ENCODE measurements around the gene ENOX2. TPM values are rescaled to one million over a fixed set of nuclear protein-coding genes. Genes with fewer than 3 reads are reported as not detected.

Gene ENOX2
- total and polyA plus RNA-seq, 2 donors, result 7.4 to 7.8 TPM

DNA sequence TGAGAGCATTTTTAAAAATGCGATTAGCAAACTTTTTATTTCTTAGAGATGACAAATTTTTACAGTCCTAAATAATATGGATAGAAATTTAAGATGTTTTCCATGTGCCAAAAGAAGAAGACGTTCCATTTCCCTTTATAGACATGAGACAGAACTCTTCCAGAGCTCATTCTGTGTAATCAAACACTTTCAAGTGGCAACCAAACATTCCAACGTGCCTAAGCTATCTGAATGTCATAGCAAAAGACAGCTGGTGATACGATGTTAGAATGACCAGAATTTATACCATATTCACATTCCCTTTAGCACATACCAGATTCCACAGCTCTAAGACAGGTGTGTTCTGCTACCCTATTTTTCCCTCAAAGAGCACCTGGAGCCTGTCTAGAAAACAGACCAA lies 133.2 kb downstream of the ENOX2 start:
- Histone ChIP-seq H3K4me1 (ENCODE audit: control insufficient read depth in 2 of 2, insufficient read depth in 2 of 2, low read length in 2 of 2) (no peaks in the 10 kb centered on the region), H3K27ac (ENCODE audit: low read depth in 1 of 2, low read length in 1 of 2) (no peak overlapping the region), H3K27me3 (ENCODE audit: control insufficient read depth in 2 of 2, insufficient read depth in 1 of 2, low read length in 1 of 2) (no peaks in the 10 kb centered on the region), H3K4me3 (ENCODE audit: low read length in 2 of 2) (no peak overlapping the region), H3K36me3 (ENCODE audit: control insufficient read depth in 2 of 2, insufficient read depth in 2 of 2, low read length in 1 of 2) (no peaks in the 10 kb centered on the region), H3K9me3 (ENCODE audit: control insufficient read depth in 2 of 2, insufficient read depth in 1 of 2, low read length in 1 of 2) (no peaks in the 10 kb centered on the region)
- no peak for DNase-seq (ENCODE audit: low read depth in 6 of 9, low spot score in 9 of 9)
- 98% methylated on average over 4 of the region's 4 CpGs for WGBS

DNA sequence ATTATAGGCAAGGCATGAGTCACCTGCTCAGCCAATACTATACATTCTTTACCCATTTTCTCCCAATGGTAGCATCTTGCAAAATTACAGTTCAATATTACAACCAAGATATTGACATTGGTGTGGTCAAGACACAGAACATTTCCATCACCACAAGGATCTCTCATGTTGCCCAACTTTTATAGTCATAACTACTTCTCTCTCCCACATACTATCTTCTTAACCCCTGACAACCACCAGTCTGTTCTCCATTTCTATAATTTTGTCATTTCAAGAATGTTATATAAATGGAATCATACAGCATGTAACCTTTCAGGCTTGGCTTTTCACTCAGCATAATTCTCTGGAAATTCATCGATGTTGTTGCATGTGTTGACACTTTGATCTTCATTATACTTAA lies 144.9 kb downstream of the ENOX2 start:
- DNase-seq (ENCODE audit: low read depth in 6 of 9, low spot score in 9 of 9), result no peak
- Histone ChIP-seq H3K36me3 (ENCODE audit: control insufficient read depth in 2 of 2, insufficient read depth in 2 of 2, low read length in 1 of 2) (no peaks in the 10 kb centered on the region), H3K4me3 (ENCODE audit: low read length in 2 of 2) (no peak overlapping the region), H3K27ac (ENCODE audit: low read depth in 1 of 2, low read length in 1 of 2) (no peak overlapping the region), H3K27me3 (ENCODE audit: control insufficient read depth in 2 of 2, insufficient read depth in 1 of 2, low read length in 1 of 2) (no peaks in the 10 kb centered on the region), H3K4me1 (ENCODE audit: control insufficient read depth in 2 of 2, insufficient read depth in 2 of 2, low read length in 2 of 2) (no peaks in the 10 kb centered on the region), H3K9me3 (ENCODE audit: control insufficient read depth in 2 of 2, insufficient read depth in 1 of 2, low read length in 1 of 2) (no peaks in the 10 kb centered on the region)
- WGBS, result 100% methylated on average over 1 of the region's 1 CpG

DNA sequence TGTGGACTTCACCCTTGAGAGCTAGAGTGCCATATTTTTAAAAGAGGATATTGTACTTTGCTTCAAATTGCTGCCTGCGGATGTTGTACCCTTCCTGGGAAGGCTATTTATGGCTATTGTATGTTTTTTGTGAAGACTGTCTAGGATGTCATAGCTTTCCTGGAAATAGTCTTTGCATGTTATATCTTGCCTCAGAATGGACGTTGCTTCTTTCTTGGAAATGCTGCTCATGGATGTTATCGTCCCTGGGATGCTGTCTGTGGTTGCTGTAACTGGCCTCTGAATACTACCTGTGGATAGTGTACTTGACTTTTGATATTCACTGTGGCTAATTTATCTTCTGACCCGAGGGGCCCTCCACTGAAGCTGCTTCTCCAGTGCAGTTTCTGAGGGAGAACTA lies 146.8 kb downstream of the ENOX2 start:
- Histone ChIP-seq H3K27me3 (ENCODE audit: control insufficient read depth in 2 of 2, insufficient read depth in 1 of 2, low read length in 1 of 2) (no peaks in the 10 kb centered on the region), H3K4me3 (ENCODE audit: low read length in 2 of 2) (no peak overlapping the region), H3K9me3 (ENCODE audit: control insufficient read depth in 2 of 2, insufficient read depth in 1 of 2, low read length in 1 of 2) (no peaks in the 10 kb centered on the region), H3K4me1 (ENCODE audit: control insufficient read depth in 2 of 2, insufficient read depth in 2 of 2, low read length in 2 of 2) (no peaks in the 10 kb centered on the region), H3K36me3 (ENCODE audit: control insufficient read depth in 2 of 2, insufficient read depth in 2 of 2, low read length in 1 of 2) (no peaks in the 10 kb centered on the region), H3K27ac (ENCODE audit: low read depth in 1 of 2, low read length in 1 of 2) (no peak overlapping the region)
- no peak for DNase-seq (ENCODE audit: low read depth in 6 of 9, low spot score in 9 of 9)
- WGBS, result 94% methylated on average over 4 of the region's 4 CpGs

DNA sequence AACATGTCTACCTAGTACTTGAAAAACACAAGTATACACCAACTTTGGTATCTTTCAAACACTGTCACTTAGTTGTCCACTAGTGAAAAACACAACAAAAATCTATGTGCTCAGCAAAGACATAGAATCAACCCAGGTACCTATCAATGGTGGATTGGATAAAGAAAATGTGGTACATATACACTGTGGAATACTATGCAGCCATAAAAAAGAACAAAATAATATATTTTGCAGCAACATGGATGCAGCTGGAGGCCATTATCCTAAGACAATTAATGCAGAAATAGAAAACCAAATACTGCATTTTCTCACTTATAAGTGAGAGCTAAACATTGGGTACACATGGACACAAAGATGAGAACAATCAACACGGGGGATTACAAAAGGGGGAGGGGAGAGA lies 148.7 kb downstream of the ENOX2 start:
- Histone ChIP-seq H3K36me3 (ENCODE audit: control insufficient read depth in 2 of 2, insufficient read depth in 2 of 2, low read length in 1 of 2) (no peaks in the 10 kb centered on the region), H3K4me1 (ENCODE audit: control insufficient read depth in 2 of 2, insufficient read depth in 2 of 2, low read length in 2 of 2) (no peaks in the 10 kb centered on the region), H3K27me3 (ENCODE audit: control insufficient read depth in 2 of 2, insufficient read depth in 1 of 2, low read length in 1 of 2) (no peaks in the 10 kb centered on the region), H3K9me3 (ENCODE audit: control insufficient read depth in 2 of 2, insufficient read depth in 1 of 2, low read length in 1 of 2) (no peaks in the 10 kb centered on the region), H3K4me3 (ENCODE audit: low read length in 2 of 2) (no peak overlapping the region), H3K27ac (ENCODE audit: low read depth in 1 of 2, low read length in 1 of 2) (no peak overlapping the region)
- no peak for DNase-seq (ENCODE audit: low read depth in 6 of 9, low spot score in 9 of 9)
- 96% methylated on average over 1 of the region's 1 CpG for WGBS

DNA sequence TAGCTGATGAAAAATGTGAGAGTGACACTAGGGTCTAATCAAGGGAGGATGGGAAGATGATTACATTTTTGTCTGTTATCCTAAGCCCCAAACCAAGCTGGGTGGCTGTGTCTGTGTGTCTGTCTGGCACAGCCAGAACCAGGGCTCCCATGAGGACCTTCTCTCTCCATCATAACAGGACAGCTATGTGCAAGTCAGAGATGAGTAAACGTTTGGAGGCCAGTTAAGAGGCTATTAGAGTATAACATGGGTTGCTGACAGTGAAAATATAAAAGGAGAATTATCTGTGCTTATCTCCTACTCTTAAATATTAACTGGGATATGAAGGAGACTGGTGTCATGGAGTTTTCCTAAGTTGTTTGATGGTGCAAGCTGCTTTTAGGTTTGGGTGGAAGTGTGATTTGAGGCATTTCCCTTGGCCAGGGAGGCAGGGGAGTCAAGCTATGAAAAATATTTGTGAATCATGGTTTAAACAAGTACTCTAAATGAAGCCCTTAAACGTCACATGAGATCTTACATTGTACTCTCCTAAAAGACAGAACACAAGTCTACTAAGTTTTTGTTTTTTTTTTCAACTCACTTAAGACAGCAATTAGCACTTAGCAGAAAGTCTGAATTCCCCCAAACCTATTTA lies 156.2 kb downstream of the ENOX2 start:
- H3K4me3 ChIP-seq (ENCODE audit: low read length in 2 of 2), result no peak overlapping the region
- no peaks in the 10 kb centered on the region for H3K9me3 ChIP-seq (ENCODE audit: control insufficient read depth in 2 of 2, insufficient read depth in 1 of 2, low read length in 1 of 2)
- H3K27ac ChIP-seq (ENCODE audit: low read depth in 1 of 2, low read length in 1 of 2), result no peak overlapping the region
- no peak for DNase-seq (ENCODE audit: low read depth in 6 of 9, low spot score in 9 of 9)
- WGBS, result 99% methylated on average over 2 of the region's 2 CpGs
- no peaks in the 10 kb centered on the region for H3K4me1 ChIP-seq (ENCODE audit: control insufficient read depth in 2 of 2, insufficient read depth in 2 of 2, low read length in 2 of 2)
- H3K27me3 ChIP-seq (ENCODE audit: control insufficient read depth in 2 of 2, insufficient read depth in 1 of 2, low read length in 1 of 2), result no peaks in the 10 kb centered on the region
- H3K36me3 ChIP-seq (ENCODE audit: control insufficient read depth in 2 of 2, insufficient read depth in 2 of 2, low read length in 1 of 2), result no peaks in the 10 kb centered on the region

DNA sequence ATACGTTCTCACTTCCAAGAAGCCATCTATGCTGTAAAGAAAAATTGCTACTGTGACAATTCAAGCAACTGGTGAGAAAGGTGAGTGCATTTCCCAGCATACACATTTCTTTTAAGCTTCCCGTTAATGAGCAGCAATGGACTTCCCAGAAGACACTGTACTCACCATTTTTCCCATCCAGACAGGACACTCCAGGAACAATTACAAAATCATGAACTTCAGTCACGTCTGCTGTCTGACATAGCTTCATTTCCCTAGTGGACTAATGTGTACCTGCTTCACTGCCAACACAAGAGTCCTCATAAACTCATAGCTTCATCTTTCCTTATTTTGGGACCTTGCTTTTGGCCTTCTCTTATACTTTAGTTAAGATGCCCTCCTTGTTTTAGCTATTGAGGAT lies 156.9 kb downstream of the ENOX2 start:
- Histone ChIP-seq H3K4me1 (ENCODE audit: control insufficient read depth in 2 of 2, insufficient read depth in 2 of 2, low read length in 2 of 2) (no peaks in the 10 kb centered on the region), H3K9me3 (ENCODE audit: control insufficient read depth in 2 of 2, insufficient read depth in 1 of 2, low read length in 1 of 2) (no peaks in the 10 kb centered on the region), H3K27me3 (ENCODE audit: control insufficient read depth in 2 of 2, insufficient read depth in 1 of 2, low read length in 1 of 2) (no peaks in the 10 kb centered on the region), H3K4me3 (ENCODE audit: low read length in 2 of 2) (no peak overlapping the region), H3K36me3 (ENCODE audit: control insufficient read depth in 2 of 2, insufficient read depth in 2 of 2, low read length in 1 of 2) (no peaks in the 10 kb centered on the region), H3K27ac (ENCODE audit: low read depth in 1 of 2, low read length in 1 of 2) (no peak overlapping the region)
- 97% methylated on average over 3 of the region's 3 CpGs for WGBS
- DNase-seq (ENCODE audit: low read depth in 6 of 9, low spot score in 9 of 9), result no peak

DNA sequence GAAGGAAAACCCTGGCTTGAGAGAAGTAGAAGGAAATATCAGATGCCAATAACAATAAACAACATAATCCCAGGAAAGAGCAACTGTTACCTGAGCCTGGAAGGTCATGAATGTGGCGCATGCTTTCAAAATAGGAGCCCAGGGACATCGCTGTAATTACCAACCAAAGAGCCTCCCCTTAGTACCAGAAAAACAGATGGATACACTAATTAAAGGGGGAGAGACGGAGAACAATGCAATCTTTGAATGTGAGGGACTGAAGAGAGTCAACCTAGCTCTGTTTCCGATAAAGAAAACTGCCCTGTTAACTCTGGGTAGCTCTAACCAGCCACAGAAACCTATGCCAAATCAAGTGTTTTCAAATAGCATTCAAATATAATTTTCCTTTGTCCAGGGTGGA lies 161.4 kb downstream of the ENOX2 start:
- Histone ChIP-seq H3K27me3 (ENCODE audit: control insufficient read depth in 2 of 2, insufficient read depth in 1 of 2, low read length in 1 of 2) (no peaks in the 10 kb centered on the region), H3K27ac (ENCODE audit: low read depth in 1 of 2, low read length in 1 of 2) (no peak overlapping the region), H3K4me3 (ENCODE audit: low read length in 2 of 2) (no peak overlapping the region), H3K4me1 (ENCODE audit: control insufficient read depth in 2 of 2, insufficient read depth in 2 of 2, low read length in 2 of 2) (no peaks in the 10 kb centered on the region), H3K36me3 (ENCODE audit: control insufficient read depth in 2 of 2, insufficient read depth in 2 of 2, low read length in 1 of 2) (no peaks in the 10 kb centered on the region), H3K9me3 (ENCODE audit: control insufficient read depth in 2 of 2, insufficient read depth in 1 of 2, low read length in 1 of 2) (no peaks in the 10 kb centered on the region)
- no peak for DNase-seq (ENCODE audit: low read depth in 6 of 9, low spot score in 9 of 9)
- WGBS, result 93% methylated on average over 4 of the region's 4 CpGs

DNA sequence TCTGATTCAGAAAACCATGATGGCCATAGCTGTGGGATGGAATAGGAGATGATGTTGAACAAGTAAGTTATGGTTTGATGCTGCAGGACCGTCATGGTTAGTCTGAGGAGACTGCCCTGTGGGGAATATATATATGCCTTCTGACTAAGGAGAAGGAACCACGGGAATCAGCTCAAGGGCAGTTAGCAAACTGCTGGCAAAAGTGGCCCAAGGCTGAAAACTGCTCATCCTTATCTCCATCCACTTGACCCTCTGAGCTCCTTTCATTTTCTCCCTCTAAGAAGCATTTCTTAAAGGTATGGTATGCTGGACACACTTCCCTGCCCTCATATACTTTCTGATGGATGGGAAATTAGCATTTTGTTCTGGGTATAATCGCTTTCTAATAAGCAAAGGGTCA lies 161.9 kb downstream of the ENOX2 start:
- DNase-seq (ENCODE audit: low read depth in 6 of 9, low spot score in 9 of 9), result no peak
- Histone ChIP-seq H3K4me1 (ENCODE audit: control insufficient read depth in 2 of 2, insufficient read depth in 2 of 2, low read length in 2 of 2) (no peaks in the 10 kb centered on the region), H3K27me3 (ENCODE audit: control insufficient read depth in 2 of 2, insufficient read depth in 1 of 2, low read length in 1 of 2) (no peaks in the 10 kb centered on the region), H3K36me3 (ENCODE audit: control insufficient read depth in 2 of 2, insufficient read depth in 2 of 2, low read length in 1 of 2) (no peaks in the 10 kb centered on the region), H3K27ac (ENCODE audit: low read depth in 1 of 2, low read length in 1 of 2) (no peak overlapping the region), H3K9me3 (ENCODE audit: control insufficient read depth in 2 of 2, insufficient read depth in 1 of 2, low read length in 1 of 2) (no peaks in the 10 kb centered on the region), H3K4me3 (ENCODE audit: low read length in 2 of 2) (no peak overlapping the region)
- WGBS, result 98% methylated on average over 3 of the region's 3 CpGs

DNA sequence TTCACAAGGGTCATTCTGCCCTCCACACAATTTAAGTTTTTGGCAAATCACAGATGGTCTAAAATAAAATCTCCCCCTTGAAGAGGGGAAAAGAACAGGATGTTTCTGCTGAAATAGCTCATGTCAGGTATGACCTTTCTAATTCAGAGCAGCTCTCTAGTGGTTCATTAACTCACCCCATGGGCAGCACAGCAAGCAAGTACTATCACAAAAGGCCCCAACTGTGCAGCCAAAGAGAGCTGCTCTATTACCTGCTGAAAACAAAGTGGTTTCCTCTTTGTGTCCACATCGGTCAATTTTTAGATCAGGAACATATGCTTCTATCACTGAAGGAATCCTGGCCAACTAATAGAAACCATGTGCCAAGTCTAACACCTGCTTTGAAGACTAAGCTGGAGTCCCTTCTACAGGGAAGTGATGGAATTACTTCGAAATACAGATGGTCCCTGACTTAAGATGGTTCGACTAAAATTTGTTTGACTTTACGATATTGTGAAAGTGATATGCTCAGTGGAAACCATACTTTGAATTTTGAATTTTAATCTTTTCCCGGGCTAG lies 164.3 kb downstream of the ENOX2 start:
- H3K4me3 ChIP-seq (ENCODE audit: low read length in 2 of 2), result no peak overlapping the region
- no peak for DNase-seq (ENCODE audit: low read depth in 6 of 9, low spot score in 9 of 9)
- H3K27ac ChIP-seq (ENCODE audit: low read depth in 1 of 2, low read length in 1 of 2), result no peak overlapping the region
- H3K36me3 ChIP-seq (ENCODE audit: control insufficient read depth in 2 of 2, insufficient read depth in 2 of 2, low read length in 1 of 2), result no peaks in the 10 kb centered on the region
- no peaks in the 10 kb centered on the region for H3K9me3 ChIP-seq (ENCODE audit: control insufficient read depth in 2 of 2, insufficient read depth in 1 of 2, low read length in 1 of 2)
- WGBS, result 95% methylated on average over 5 of the region's 5 CpGs
- no peaks in the 10 kb centered on the region for H3K27me3 ChIP-seq (ENCODE audit: control insufficient read depth in 2 of 2, insufficient read depth in 1 of 2, low read length in 1 of 2)
- H3K4me1 ChIP-seq (ENCODE audit: control insufficient read depth in 2 of 2, insufficient read depth in 2 of 2, low read length in 2 of 2), result no peaks in the 10 kb centered on the region

All from thymus (tissue), 11 donors.